GM18517 (cell line): ENCODE results near the gene FGFBP1.
"Not testable (repeated sequence)": the region's sequence is repeated elsewhere in the genome, so short reads cannot be mapped to it uniquely, and the experiment has no call there.

Source experiments
- ATAC-seq: cut with Tn5 transposase; IDR thresholded peaks from one replicate; pipeline ENCODE4 v1.9.1; 2021; ENCODE audit warnings: mild to moderate bottlenecking, moderate library complexity; ENCODE audit not compliant: unreplicated experiment

The FGFBP1 gene

DNA sequence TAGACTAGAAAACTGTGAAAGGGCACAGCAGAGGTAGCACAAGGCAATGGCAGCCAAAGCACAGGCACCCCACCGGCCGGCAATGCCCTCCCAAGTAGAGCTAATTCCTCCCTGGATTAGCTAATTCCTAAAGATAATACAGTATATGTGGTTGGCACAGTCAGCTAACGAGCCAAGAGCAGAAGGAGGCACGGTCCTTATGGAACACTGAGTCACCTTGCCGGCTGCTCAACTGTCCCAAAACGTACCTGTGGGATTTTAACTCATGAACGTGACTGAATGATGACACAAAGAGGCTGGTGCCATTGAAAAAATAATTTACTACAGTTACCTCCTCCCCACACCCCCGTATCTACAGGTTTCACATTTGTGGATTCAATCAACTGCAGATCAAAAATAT is 9.1 kb upstream of the FGFBP1 start:
- ATAC-seq = no peak

DNA sequence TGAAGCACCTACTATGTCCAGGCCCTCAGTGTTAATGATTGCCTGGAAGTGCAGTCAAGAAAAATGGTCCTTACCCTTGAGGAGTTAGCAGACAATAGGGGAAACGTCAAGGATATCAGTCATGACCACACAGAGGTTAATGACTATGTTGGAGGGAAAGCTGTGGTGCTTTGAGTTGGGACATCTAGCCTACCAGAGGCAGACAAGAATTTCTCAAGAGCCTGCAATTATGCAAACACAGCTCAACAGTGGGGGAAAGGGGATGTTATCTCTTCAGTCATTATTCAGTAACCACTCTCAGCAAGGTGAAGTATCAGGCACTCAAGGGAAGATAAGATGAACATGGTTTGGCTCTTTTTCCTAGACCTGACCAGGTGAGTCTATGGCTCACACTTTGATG is 7.0 kb upstream of the FGFBP1 start:
- ATAC-seq = no peak

DNA sequence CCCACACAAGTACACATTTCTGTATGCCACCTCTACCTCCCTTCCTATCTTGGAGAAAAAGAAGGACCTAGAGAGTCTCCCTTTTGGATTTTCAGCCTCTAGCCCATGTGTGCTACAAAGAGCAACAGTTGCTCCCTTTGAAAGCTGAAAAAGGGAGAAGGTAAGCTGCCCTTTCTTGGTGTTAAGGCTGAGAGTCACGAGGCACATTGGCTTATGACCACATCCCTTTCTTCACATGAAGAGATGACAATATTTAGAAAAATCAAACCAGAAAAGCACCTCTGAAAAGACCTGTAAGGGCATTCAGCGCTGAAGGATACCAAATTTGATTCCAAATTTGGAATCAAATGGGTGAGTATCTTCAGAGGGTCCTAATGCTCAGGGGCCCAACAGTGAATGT is 6.4 kb upstream of the FGFBP1 start:
- ATAC-seq = no peak

DNA sequence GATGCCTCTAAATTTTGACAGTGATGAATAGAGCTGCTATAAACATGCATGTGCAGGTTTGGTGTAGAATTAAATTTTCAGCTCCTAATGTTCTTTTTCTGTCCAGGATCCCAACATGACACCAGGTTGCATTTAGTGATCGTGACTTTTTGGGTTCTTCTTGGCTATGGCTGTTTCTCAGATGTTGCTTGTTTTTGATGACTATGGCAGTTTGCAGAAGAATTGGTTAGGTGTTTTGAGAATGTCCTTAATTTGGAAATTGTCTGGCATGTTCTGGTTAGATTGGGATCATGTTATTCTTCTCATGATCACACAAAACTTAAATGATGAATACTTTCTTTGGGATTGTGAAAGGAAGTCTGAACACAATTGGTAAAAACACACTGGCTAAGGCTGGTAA is 3.7 kb upstream of the FGFBP1 start:
- ATAC-seq = no peak

DNA sequence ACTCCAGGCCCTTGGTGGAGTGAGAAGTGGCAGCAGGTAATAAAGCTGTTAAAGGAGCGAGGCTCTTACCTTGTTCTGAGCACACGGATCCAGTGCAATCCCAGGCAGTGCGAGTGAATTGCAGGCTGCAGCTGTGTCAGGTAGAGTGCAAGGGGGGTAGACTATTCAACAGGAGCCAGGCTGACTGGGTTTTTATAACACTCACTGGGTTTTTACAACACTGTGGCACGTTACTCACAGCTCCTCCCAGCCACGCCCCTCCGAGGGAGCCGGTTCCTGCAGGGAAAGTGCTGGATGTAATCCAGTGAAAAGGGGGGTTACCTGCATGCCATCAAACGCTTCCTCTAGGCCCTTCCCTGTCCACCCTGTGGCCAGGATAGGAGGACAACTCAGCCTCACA is 358 bp downstream of the FGFBP1 start:
- ATAC-seq = no peak

DNA sequence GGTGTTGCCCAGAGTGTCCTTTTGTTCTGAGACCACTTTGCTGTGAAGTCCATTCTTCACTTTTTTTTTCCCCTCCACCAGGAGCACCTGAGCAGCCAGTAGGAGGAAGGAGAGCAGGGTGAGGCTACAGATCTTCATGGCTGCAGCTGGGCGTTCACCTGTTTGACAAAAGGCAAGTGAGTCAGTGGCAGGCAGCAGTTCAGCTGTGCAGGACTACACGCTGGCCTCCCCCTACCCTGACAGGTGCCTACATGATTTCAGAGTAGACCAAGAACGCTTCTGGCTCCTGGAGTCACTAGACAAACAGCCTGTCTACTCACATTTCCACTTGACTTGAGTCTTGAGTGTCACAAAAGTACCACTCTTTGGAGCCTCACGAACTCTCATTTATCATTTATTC is 2.0 kb downstream of the FGFBP1 start:
- ATAC-seq = no peak

DNA sequence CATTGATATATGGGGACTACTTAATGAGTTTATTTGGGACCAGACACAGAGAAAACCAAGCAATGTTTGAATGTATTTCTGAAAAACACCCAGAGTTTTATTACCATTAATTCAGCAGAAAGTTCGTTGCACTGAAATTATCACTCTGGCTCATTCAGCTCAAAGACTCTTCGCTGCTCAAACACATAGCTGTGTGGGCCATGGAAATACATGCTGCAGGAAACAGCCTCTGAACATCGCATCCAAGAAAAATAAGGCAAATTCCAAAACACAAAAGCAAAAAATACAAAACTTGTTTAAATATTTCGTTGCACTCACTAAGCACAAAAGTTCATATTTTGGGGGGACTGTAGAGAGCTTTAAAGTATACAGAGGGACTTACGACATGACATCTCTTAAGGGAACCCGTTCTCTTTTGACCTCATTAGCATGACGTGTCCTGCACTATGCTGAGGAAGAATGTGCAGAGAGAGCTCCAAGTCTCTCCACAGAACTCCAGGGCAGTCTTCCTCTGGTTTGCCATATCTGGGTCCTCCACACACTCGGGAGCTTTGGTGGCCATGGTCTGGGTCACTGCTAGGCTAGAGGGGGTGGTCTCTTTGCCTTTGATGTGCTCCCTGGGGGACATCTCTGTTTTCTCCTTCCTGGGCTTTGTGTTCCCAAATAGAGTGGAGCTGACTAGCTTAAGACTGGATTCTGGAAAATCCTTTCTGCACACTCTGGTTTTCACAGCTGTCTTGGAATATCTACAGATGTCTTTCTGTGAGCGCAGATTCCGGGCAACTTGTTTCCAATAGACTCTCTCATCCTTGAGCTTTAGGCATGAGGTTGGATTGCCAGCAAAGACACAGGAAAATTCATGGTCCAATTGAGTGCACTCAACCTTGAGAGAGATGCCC is 2.8 kb downstream of the FGFBP1 start:
- no peak for ATAC-seq

DNA sequence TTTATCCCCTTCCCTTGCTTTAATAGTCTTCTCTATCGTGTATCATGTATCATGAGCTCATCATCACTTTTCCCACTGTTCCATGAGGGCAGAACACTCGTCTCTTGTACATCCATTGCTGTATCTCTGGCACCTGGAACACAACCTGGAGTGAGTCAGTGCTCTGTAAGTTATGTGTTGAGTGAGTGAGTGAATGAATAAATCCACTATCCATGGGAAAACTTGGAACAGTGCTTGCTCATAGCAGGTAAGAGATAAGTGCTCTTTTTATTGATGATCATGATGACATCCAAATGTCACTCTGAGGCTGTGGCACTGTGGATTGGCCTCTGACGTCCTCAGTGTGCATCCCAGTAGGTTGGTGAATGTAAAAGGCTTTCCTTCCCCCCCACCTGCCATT is 4.3 kb downstream of the FGFBP1 start:
- ATAC-seq = no peak

DNA sequence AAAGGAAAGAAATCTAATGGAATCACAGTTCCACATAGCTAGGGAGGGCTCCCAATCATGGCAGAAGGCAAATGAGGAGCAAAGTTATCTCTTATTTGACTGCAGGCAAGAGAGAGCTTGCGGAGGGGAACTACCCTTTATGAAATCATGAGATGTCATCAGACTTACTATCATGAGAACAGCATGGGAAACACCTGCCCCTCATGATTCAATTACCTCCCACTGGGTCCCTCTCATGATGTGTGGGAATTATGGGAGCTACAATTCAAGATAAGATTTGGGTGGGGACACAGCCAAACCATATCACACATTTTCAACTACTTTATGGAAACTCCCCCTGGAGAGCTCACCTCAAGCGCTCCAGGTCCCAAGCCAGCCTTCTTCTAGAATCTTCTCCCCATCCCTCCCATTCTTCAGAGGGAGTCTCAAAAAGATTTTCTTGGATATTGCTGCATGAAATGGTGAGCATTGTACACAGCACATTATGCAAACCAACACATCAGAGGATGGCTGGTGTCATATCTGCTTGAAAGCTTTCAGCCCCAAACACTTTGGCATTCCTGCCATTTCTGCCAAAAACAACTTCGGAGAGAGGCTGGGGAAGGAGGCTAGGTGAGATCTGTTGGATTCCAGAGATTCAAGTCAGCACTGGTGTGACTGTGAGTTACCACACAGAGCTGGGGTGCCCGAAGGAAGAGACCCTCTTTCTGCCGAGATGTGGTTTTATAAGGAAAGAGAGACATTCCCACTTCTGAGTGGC is 6.9 kb downstream of the FGFBP1 start:
- ATAC-seq = no peak

DNA sequence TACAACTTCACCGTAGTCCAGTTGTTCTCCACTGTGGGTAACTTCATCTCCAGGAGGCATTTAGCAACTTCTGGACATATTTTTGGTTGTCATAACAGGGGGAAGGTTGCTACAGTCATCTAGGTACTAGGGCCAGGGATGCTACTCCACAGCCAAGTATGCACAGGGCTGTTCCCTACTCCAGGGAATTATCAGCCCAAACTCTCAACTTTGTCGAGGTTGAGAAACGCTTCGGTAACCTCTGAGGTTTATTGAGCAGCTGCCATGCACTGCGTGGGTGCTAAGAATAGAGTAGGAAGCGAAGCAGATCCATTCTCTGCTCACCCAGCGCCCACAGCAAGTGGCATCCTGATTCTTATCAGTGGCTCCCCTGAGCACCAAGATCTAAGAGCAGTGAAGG is 8.2 kb downstream of the FGFBP1 start:
- no peak for ATAC-seq

DNA sequence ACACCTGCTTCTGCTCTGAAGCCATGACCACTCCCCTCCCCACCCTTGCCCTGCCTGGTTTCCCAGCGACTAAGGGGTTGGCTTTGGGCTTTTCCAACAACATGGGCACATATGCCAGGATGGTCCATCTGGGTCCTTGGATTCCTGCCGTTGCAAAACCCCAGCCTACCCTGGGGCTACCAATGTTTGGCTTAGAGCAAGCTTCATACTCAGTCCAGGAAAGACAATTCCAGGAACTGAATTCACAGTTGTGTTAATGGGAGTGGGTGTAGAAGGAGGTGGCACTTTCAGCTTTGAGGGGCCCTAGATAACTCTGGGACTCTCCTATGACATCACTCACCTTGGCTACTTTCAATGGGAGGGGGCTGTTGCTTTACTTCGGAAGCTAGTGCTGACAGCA is 9.0 kb downstream of the FGFBP1 start:
- ATAC-seq = no peak

DNA sequence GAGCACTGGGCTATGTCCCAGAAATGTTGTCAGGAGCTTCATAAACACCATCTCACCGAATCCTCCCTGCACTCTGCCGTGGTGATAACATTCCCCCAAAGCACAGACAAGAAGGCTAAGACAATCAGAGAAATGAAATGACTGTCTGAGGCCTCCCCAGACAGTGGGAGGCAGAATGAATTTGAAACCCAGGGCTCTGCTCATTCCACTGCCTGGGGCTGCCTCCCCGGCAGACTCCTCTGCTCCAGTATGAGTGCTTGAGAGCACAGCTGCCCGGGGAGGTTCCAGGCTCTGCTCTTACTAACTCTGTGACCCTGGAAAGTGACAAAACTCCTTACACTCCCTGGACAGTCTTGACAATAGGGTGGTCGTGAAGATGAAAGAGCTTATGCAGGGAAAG is 9.7 kb downstream of the FGFBP1 start:
- ATAC-seq = no peak

DNA sequence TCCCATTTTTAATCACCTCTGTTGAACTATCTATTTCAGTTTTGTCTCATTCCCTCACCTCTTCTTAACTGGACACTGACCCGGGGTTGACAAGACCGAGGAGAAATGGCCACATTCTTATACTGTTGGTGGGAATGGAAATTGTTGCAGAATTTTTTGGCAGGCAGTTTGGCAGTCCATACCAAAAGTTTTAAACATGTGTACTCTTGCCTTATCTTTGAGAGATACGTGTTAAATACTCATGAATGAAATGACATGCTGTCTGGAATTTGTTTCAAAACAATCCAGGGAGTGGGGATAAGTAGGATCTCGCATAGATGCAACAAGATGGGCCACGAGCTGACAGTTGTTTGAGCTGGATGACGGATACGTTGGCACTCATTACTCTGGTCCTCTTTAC is 12.1 kb downstream of the FGFBP1 start:
- ATAC-seq = no peak

DNA sequence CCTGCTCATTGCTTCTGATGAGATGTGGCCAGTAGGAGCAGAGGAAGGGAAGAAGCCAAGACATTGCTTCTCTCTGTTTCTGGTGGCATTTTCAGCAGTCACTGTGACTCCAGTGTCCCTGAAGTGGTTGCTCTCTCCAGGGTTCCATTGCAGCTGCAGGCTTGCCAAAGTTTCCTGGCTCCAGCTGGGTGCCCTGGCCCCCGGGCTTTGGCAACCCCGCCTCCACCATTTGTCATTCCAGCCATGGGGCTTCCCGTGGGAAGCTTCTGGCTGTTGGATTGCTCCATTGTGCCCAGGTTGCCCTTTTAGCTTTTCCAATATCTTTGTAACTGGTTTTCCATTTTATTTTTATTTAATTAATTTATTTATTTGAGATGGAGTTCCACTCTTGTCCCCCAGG is 12.7 kb downstream of the FGFBP1 start:
- no peak for ATAC-seq

DNA sequence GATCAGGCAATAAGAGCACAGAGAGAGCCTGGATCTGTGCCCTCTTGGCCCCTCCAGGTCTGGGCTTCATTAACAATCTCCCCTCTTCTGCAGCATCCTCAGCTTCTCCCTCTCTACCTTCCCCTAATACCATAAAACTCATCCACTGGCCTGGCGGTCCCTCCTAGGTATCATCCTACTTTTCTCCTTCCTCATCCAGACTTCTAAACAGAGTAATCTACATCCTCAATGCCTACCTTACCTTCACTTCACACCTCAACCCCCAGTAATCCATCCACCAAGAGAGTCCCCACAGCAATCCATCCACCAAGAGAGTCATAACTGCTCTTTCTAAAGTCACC is 17.0 kb downstream of the FGFBP1 start:
- no peak for ATAC-seq

DNA sequence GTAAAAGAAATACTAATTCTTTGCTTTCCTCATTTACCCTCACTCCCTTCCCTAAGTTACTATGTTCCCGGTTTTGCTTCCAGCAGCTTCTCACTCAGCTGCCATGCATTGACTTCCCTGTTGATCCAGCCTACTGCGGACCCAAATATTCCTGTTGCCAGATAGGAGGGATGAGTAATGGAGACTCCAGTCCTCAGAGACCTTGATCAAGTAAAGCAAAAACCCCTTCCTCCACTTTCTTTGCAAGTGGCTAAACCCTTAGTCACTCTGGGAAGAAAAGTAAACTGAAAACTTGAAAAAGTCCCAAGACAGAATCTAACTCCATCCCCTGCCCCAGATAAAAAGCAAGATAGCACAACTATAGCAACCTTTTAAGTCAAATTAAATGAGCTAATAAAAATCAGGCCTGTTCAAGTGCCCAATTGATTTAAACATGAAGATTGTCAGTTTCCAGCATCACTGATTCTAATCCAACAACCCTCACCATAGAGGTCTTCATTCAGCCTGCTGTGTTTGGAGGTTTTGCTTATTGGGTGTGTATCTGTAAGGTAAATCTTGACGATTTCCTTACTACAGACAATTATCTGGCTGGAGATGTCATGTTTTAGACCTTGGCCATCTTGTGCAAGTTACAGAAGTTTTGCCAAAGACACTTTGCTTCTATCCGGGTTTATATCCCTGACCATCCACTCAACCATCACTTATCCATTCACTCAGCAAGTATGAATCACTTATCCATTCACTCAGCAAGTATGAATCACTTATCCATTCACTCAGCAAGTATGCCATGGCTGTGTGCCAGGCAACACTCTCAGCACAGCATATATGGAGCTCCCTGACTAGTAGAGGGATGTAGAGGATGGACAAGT is 17.6 kb downstream of the FGFBP1 start:
- no peak for ATAC-seq

DNA sequence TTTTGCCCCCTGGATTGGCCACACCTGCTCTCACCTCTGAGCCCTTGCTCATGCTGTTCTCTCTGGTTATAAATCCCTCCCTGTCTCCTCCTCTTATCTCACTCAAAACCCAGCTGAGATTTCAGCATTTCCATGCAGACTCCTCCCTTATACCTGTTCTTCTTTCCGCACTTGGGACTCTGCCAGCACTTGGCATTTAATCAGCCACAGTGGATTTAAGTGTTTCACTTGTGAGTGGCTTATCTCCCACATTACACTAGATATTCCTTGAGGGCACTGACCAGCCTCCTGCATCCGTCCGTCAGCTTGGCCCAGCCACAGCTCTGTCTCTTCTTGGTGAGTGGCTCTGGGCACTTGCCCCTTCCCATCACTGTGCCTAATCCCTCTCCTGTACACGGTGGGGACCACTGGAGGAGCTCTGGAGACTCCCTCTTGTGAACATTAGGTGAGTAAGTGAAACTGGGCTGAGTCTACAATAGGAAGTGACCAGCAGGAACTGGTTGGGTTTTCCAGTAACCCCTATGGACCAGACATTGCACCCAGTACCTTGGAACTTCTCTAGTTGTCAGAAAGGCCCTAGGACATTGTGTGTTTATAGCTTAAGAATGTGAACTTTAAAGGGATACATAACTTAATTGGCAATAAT is 19.9 kb downstream of the FGFBP1 start:
- no peak for ATAC-seq

DNA sequence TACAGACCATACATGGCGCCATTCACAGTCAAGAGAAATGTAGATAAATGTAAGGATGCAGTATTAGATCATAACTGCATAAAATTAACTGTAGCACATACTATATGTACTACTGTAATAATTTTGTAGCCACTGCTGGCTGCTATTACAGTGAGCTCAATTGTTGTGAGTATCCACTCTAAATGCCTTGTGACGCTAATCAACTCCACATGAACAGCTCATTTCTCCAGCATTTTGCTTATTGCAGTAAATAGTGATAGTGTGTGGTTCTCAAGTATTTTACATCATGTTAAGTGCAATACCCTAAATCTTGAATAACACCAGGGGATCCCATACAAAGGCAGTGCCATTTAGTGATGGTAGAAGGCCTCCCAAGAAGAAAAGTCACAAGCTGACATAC is 21.2 kb downstream of the FGFBP1 start:
- ATAC-seq = no peak

DNA sequence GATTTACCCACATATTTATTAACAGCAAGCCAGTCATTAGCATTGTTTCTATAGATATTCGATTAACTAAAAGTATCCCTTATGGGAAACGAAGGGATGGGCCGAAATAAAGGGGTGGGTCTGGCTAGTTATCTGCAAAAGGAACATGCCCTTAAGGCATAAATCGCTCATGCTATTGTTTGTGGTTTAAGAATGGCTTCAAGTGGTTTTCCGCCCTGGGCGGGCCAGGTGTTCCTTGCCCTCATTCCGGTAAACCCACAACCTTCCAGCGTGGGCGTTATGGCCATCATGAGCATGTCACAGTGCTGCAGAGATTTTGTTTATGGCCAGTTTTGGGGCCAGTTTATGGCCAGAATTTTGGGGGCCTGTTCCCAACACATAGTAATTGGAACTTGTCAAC is 22.2 kb downstream of the FGFBP1 start:
- not testable (repeated sequence) for ATAC-seq

DNA sequence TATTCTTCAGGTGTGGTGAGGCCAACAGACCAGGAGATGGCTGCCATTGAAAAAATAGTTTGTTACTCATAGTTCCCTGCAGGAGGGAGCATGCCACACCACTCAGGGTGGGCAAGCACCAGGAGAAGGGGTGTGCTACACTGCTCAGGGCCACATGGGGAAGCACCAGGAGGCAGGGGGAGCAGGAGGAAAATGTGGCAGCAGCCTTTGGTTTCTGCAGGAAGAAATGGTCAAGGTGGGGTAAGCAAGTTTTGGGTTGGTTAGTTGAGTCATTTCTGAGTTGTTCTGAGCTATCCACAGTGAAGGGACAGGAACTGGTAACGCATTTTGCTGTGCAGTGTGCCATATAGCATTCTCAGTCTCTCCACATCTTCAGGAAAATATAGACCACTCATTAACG is 23.8 kb downstream of the FGFBP1 start:
- ATAC-seq = no peak

DNA sequence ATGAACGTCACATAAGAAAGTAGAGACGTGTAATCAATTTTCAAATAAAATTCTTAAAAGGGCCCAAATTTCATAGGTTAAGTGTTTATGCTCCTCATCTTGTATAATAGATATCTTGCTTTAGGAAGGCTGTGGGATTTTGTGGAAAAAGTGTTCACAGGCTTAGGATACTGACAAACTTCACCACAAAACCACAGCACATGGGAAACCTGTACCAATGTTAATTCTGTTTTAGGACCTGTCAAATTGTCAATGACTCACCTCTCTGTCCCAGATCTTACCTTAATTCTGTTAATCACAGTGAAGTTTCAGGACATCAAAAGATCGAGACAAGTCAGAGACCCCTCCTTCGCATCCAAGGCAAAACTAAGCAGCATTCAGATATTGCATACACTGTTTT is 24.2 kb downstream of the FGFBP1 start:
- ATAC-seq = no peak
